Keratinocyte (primary cell): Measurements from ENCODE around the gene ZNF443. TPM values are rescaled to one million over a fixed set of nuclear protein-coding genes. Genes with fewer than 3 reads are reported as not detected.
"Not testable (repeated sequence)": the region's sequence is repeated elsewhere in the genome, so short reads cannot be mapped to it uniquely, and the experiment has no call there.

Source experiments
- DNase-seq: peaks from one replicate; pipeline ENCODE4 v3.0.0-alpha.2; 2011; ENCODE audit warnings: low read depth, missing footprints, low spot score
- FAIRE-seq: peaks from 2 replicates; lab custom pipeline; 2011; peaks lifted over from hg19 to GRCh38; lab: Jason Lieb, UNC
- H2AFZ ChIP-seq: 2 replicates; pipeline ENCODE4 v1.6.0; 2012; ENCODE audit warnings: low read length, control low read depth, inconsistent platforms; ENCODE audit not compliant: control insufficient read depth
- H3K27ac ChIP-seq: 2 replicates; pipeline ENCODE4 v1.5.1; 2011; ENCODE audit warnings: low read length; ENCODE audit not compliant: control insufficient read depth, insufficient read depth
- H3K27me3 ChIP-seq: 3 replicates; pipeline ENCODE4 v1.6.0; 2011; ENCODE audit warnings: low read length; ENCODE audit not compliant: control insufficient read depth, insufficient read depth; ENCODE audit errors: extremely low read depth
- H3K36me3 ChIP-seq, 2 experiments: 2 replicates in 1 of 2; 3 replicates in 1 of 2; pipeline ENCODE4 v1.5.1; 2011; ENCODE audit warnings: low read length in 2 of 2, mild to moderate bottlenecking in 1 of 2; ENCODE audit not compliant: control insufficient read depth in 2 of 2, insufficient read depth in 2 of 2; ENCODE audit errors: extremely low read depth in 1 of 2
- H3K4me1 ChIP-seq: 3 replicates; pipeline ENCODE4 v1.5.1; 2011; ENCODE audit warnings: low read length; ENCODE audit not compliant: control insufficient read depth, insufficient read depth; ENCODE audit errors: extremely low read depth
- H3K4me2 ChIP-seq: 3 replicates; pipeline ENCODE4 v1.6.0; 2011; ENCODE audit warnings: low read depth, low read length; ENCODE audit not compliant: control insufficient read depth, insufficient read depth; ENCODE audit errors: extremely low read depth
- H3K4me3 ChIP-seq, 3 experiments: fragments of 200-600 bp in 1 of 3; sonication (generic) in 1 of 3; 2 replicates in 2 of 3; 3 replicates in 1 of 3; pipeline ENCODE4 v1.5.1; 2011 to 2016; ENCODE audit warnings: low read length in 3 of 3, mild to moderate bottlenecking in 3 of 3, control low read depth in 2 of 3, inconsistent platforms in 1 of 3, low read depth in 1 of 3, mixed read lengths in 1 of 3, mixed run types in 1 of 3, moderate library complexity in 1 of 3; ENCODE audit not compliant: control insufficient read depth in 2 of 3, insufficient read depth in 2 of 3; ENCODE audit errors: extremely low read depth in 1 of 3
- H3K79me2 ChIP-seq: 2 replicates; pipeline ENCODE4 v1.6.0; 2012; ENCODE audit warnings: low read length; ENCODE audit not compliant: control insufficient read depth, insufficient read depth
- H3K9ac ChIP-seq: 3 replicates; pipeline ENCODE4 v1.6.0; 2011; ENCODE audit warnings: low read length; ENCODE audit not compliant: control insufficient read depth, insufficient read depth; ENCODE audit errors: extremely low read depth
- H3K9me1 ChIP-seq: 3 replicates; pipeline ENCODE4 v1.6.0; 2011; ENCODE audit warnings: low read length; ENCODE audit not compliant: control insufficient read depth, insufficient read depth; ENCODE audit errors: extremely low read depth
- H3K9me3 ChIP-seq: 2 replicates; pipeline ENCODE4 v1.5.1; 2012; ENCODE audit warnings: low read depth, low read length; ENCODE audit not compliant: control insufficient read depth
- H4K20me1 ChIP-seq: 3 replicates; pipeline ENCODE4 v1.6.0; 2011; ENCODE audit warnings: low read length; ENCODE audit not compliant: control insufficient read depth, insufficient read depth; ENCODE audit errors: extremely low read depth
- EZH2 ChIP-seq: IDR thresholded peaks from one replicate; pipeline ENCODE4 v1.6.1; 2012; ENCODE audit warnings: inconsistent platforms, mild to moderate bottlenecking, low read length, moderate library complexity
- dilution Hi-C: fragments of 300-500 bp; cut with MboI; formaldehyde crosslinking; loops from one replicate; pipeline ENCODE4 v1.7.0; 2020; ENCODE audit warnings: low sequenced_read_pairs; ENCODE audit not compliant: extremely low pct_ligation_motif_present
- polyA plus RNA-seq, 5 experiments: library from polyadenylated mRNA; depleted of rRNA in 3 of 5; stranded (reverse) in 3 of 5; stranded (forward) in 1 of 5; unstranded in 1 of 5; fragments of >200 nt; gene quantifications; 1 replicate in 1 of 5; 2 replicates in 3 of 5; 3 replicates in 1 of 5; pipeline versions ENCODE4 v1.2.1 to v1.2.3, GENCODE V29; 2011 to 2012; ENCODE audit warnings: missing spikeins in 2 of 5, low read depth in 1 of 5, low replicate concordance in 1 of 5
- TF ChIP-seq, protein P1 (sequence below), 3 experiments: IDR thresholded peaks in 1 of 3; conservative IDR thresholded peaks in 1 of 3; optimal IDR thresholded peaks in 1 of 3; 2 replicates in 2 of 3; 3 replicates in 1 of 3; pipeline versions ENCODE3 to v1.5.1; 2011; ENCODE audit warnings: low read length in 3 of 3, mild to moderate bottlenecking in 3 of 3, moderate library complexity in 2 of 3, control low read depth in 1 of 3, inconsistent platforms in 1 of 3; ENCODE audit not compliant: insufficient read depth in 2 of 3; ENCODE audit errors: extremely low read depth in 1 of 3

Gene ZNF443
- polyA plus RNA-seq, 1 donor (not counting 4 experiments of a cell fraction or from before 2014, with no cell fraction given) = 3.1 TPM

- no peak for DNase-seq
- Histone ChIP-seq H3K9me1 (peaks cover 3% of the 10 kb centered on the region), H3K4me3 (no peak overlapping the region), H3K27me3 (no peaks in the 10 kb centered on the region), H3K79me2 (no peaks in the 10 kb centered on the region), H4K20me1 (no peaks in the 10 kb centered on the region), H3K4me1 (no peaks in the 10 kb centered on the region), H3K27ac (no peak overlapping the region), H3K4me2 (no peak overlapping the region), H3K36me3 (no peaks in the 10 kb centered on the region), H3K9ac (no peak overlapping the region), H2AFZ (no peak overlapping the region), H3K9me3 (peaks cover 14% of the 10 kb centered on the region)
- TF ChIP-seq, protein P1, sequence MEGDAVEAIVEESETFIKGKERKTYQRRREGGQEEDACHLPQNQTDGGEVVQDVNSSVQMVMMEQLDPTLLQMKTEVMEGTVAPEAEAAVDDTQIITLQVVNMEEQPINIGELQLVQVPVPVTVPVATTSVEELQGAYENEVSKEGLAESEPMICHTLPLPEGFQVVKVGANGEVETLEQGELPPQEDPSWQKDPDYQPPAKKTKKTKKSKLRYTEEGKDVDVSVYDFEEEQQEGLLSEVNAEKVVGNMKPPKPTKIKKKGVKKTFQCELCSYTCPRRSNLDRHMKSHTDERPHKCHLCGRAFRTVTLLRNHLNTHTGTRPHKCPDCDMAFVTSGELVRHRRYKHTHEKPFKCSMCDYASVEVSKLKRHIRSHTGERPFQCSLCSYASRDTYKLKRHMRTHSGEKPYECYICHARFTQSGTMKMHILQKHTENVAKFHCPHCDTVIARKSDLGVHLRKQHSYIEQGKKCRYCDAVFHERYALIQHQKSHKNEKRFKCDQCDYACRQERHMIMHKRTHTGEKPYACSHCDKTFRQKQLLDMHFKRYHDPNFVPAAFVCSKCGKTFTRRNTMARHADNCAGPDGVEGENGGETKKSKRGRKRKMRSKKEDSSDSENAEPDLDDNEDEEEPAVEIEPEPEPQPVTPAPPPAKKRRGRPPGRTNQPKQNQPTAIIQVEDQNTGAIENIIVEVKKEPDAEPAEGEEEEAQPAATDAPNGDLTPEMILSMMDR (optimal IDR thresholded peaks at IDR 0.05 in 1 of 3, IDR thresholded peaks at IDR 0.05 in 1 of 3, conservative IDR thresholded peaks at IDR 0.05 in 1 of 3; ENCODE audit: extremely low read depth in 1 of 3, insufficient read depth in 2 of 3, low read length in 3 of 3) = no peak
- TF ChIP-seq EZH2 = no peak
- FAIRE-seq = no peak
- dilution Hi-C loops = no loop called here
Observed at GRCh38 chr19:12425236-12425887, 15.5 kb downstream of the ZNF443 start.

DNA sequence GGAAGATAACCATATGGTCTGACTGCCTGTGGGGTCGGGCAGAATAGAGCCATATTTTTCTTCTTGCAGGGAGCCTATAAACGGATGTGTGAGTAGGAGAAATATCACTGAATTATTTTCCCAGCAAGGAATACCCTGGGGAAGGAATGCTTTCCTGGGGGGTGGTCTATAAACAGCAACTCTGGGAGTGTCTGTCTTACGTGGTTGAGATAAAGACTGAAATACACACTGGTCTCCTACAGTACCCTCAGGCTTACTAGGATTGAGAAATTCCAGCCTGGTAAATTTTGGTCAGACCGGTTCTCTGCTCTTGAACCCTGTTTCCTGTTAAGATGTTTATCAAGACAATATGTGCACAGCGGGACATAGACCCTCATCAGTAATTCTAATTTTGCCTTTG is 23.5 kb downstream of the ZNF443 start:
- H3K4me2 ChIP-seq, H3K27me3 ChIP-seq, dilution Hi-C loops, H3K36me3 ChIP-seq, H3K27ac ChIP-seq, H3K79me2 ChIP-seq, H4K20me1 ChIP-seq, H3K4me1 ChIP-seq, H2AFZ ChIP-seq, H3K9me1 ChIP-seq, DNase-seq, H3K9ac ChIP-seq, FAIRE-seq, H3K4me3 ChIP-seq: not testable (repeated sequence)
- H3K9me3 ChIP-seq = peaks cover 13% of the 10 kb centered on the region

DNA sequence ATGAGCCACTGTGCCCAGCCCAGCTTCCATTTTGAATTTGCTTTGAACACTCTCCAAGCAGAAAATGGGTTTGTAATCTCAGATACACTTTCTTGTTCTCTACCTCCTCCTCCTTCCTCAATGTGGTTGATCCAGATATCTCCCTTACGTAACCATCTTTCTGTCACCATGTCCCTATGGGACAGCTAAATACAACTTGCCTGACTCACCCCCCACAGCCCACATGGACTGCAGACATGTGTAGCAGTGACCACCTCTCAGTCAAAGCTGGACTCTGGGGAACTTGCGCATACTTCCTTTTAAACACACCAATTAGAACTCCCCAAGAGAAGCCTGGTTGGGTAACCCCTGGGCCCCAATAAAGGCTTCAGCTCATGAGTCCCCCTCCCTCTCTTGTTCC is 28.9 kb downstream of the ZNF443 start:
- dilution Hi-C loops = no loop called here
- H3K9ac ChIP-seq = no peak overlapping the region
- no peak overlapping the region for H2AFZ ChIP-seq
- TF ChIP-seq EZH2 = no peak
- no peaks in the 10 kb centered on the region for H3K79me2 ChIP-seq
- no peaks in the 10 kb centered on the region for H4K20me1 ChIP-seq
- H3K4me3 ChIP-seq = no peak overlapping the region
- no peak for FAIRE-seq
- H3K9me1 ChIP-seq = no peaks in the 10 kb centered on the region
- peaks cover 11% of the 10 kb centered on the region for H3K9me3 ChIP-seq
- no peaks in the 10 kb centered on the region for H3K4me1 ChIP-seq
- H3K4me2 ChIP-seq = no peak overlapping the region
- H3K27me3 ChIP-seq = no peaks in the 10 kb centered on the region
- DNase-seq = no peak
- H3K27ac ChIP-seq = no peak overlapping the region
- no peaks in the 10 kb centered on the region for H3K36me3 ChIP-seq
